B cell (primary cell): Measurements from ENCODE around the gene RAD51B. TPM values are rescaled to one million over a fixed set of nuclear protein-coding genes. Genes with fewer than 3 reads are reported as not detected.

ENCODE experiments used
- ATAC-seq: fragments of 200-7000 bp; cut with Tn5 transposase; one replicate; pipeline ENCODE4 v1.10.0; 2021; ENCODE audit warnings: low read depth, mild to moderate bottlenecking, moderate number of reproducible peaks, moderate library complexity
- CTCF ChIA-PET: fragments of 350-600 bp; sonication (Branson Sonifier 250); formaldehyde crosslinking; loops from one replicate; lab custom pipeline; 2021; ENCODE audit warnings: antibody characterized with exemption, inconsistent platforms; lab: Charles Lee
- POLR2A ChIA-PET: fragments of 350-600 bp; sonication (Branson Sonifier 250); formaldehyde crosslinking; loops from one replicate; lab custom pipeline; 2021; ENCODE audit warnings: antibody characterized with exemption; lab: Charles Lee
- DNase-seq: peaks from one replicate; pipeline ENCODE4 v3.0.0; 2013
- H2AFZ ChIP-seq: 2 replicates; pipeline ENCODE4 v1.6.1; 2012; ENCODE audit warnings: mild to moderate bottlenecking, low read depth, low read length; ENCODE audit not compliant: insufficient read depth, poor library complexity, severe bottlenecking
- H3K27ac ChIP-seq, 2 donors: 1 replicate in 1 of 2; 2 replicates in 1 of 2; pipeline ENCODE4 v1.5.1; 2012 to 2013; ENCODE audit warnings: low read length in 2 of 2, mild to moderate bottlenecking in 2 of 2, moderate library complexity in 1 of 2
- H3K27me3 ChIP-seq, 4 experiments: fragments of 200-600 bp in 1 of 4; sonication (generic) in 1 of 4; replicated peaks in 1 of 4; 1 replicate in 2 of 4; 2 replicates in 2 of 4; pipeline versions ENCODE4 v1.6.1 to v1.7.0; 2013 to 2016; ENCODE audit warnings: low read length in 3 of 4, mild to moderate bottlenecking in 2 of 4, mixed read lengths in 1 of 4, moderate library complexity in 1 of 4; ENCODE audit not compliant: insufficient read depth in 4 of 4, control insufficient read depth in 3 of 4; ENCODE audit errors: control extremely low read depth in 1 of 4
- H3K36me3 ChIP-seq, 2 experiments: replicated peaks in 1 of 2; 1 replicate in 1 of 2; 2 replicates in 1 of 2; pipeline versions ENCODE4 v1.6.1 to v1.7.1; 2013; ENCODE audit warnings: low read length in 1 of 2; ENCODE audit not compliant: insufficient read depth in 2 of 2, control insufficient read depth in 1 of 2; ENCODE audit errors: control extremely low read depth in 1 of 2, extremely low read depth in 1 of 2
- H3K4me1 ChIP-seq, 2 donors: fragments of 200-600 bp in 1 of 2; sonication (generic) in 1 of 2; 1 replicate in 1 of 2; 2 replicates in 1 of 2; pipeline versions ENCODE4 v1.5.1 to v1.6.1; 2013 to 2017; ENCODE audit warnings: low read length in 2 of 2; ENCODE audit not compliant: control insufficient read depth in 2 of 2, insufficient read depth in 2 of 2
- H3K4me2 ChIP-seq: replicated peaks from 2 replicates; pipeline ENCODE3; 2012; ENCODE audit warnings: mild to moderate bottlenecking, low read depth, low read length; ENCODE audit not compliant: poor library complexity, severe bottlenecking
- H3K4me3 ChIP-seq, 5 experiments: fragments of 200-600 bp in 1 of 5; sonication (generic) in 1 of 5; 1 replicate in 3 of 5; 2 replicates in 2 of 5; pipeline versions ENCODE4 v1.5.1 to v1.7.0; 2011 to 2016; ENCODE audit warnings: low read length in 4 of 5, mild to moderate bottlenecking in 4 of 5, low read depth in 2 of 5, control low read depth in 1 of 5, moderate library complexity in 1 of 5; ENCODE audit not compliant: insufficient read depth in 1 of 5; ENCODE audit errors: control extremely low read depth in 1 of 5, extremely low read depth in 1 of 5
- H3K79me2 ChIP-seq: fragments of 200-600 bp; sonication (generic); one replicate; pipeline ENCODE4 v1.6.0; 2016; ENCODE audit warnings: low read length; ENCODE audit not compliant: control insufficient read depth, insufficient read depth
- H3K9ac ChIP-seq: fragments of 200-600 bp; sonication (generic); 2 replicates; pipeline ENCODE4 v1.6.1; 2017; ENCODE audit warnings: mild to moderate bottlenecking, low read length, moderate library complexity
- H3K9me3 ChIP-seq, 3 donors: one replicate each; pipeline versions ENCODE4 v1.6.1 to v1.7.1; 2013; ENCODE audit warnings: low read length in 2 of 3; ENCODE audit not compliant: control insufficient read depth in 2 of 3, insufficient read depth in 1 of 3; ENCODE audit errors: control extremely low read depth in 1 of 3
- H4K20me1 ChIP-seq: 2 replicates; pipeline ENCODE4 v1.6.0; 2012; ENCODE audit warnings: mild to moderate bottlenecking, low read length; ENCODE audit not compliant: insufficient read depth, control insufficient read depth, poor library complexity, severe bottlenecking
- H3K27ac Mint-ChIP-seq: one replicate; pipeline ENCODE4 v1.8.0; 2021; ENCODE audit warnings: mixed read lengths
- H3K27me3 Mint-ChIP-seq: one replicate; pipeline ENCODE4 v1.8.0; 2021; ENCODE audit warnings: mixed read lengths
- H3K4me1 Mint-ChIP-seq: one replicate; pipeline ENCODE4 v1.8.0; 2021; ENCODE audit warnings: mixed read lengths
- H3K4me3 Mint-ChIP-seq: one replicate; pipeline ENCODE4 v1.8.0; 2021; ENCODE audit warnings: mixed read lengths
- H3K9me3 Mint-ChIP-seq: one replicate; pipeline ENCODE4 v1.8.0; 2022; ENCODE audit warnings: mixed read lengths; ENCODE audit not compliant: insufficient read depth
- CTCF ChIP-seq: fragments of 200-600 bp; IDR thresholded peaks from one replicate; pipeline ENCODE4 v1.8.0; 2022; ENCODE audit warnings: antibody characterized with exemption, mild to moderate bottlenecking
- EZH2 ChIP-seq: IDR thresholded peaks from 2 replicates; pipeline ENCODE4 v1.6.1; 2012; ENCODE audit warnings: borderline replicate concordance, low read depth, mild to moderate bottlenecking, moderate library complexity, low read length; ENCODE audit not compliant: insufficient read depth, poor library complexity, severe bottlenecking
- WGBS: methylation state at CpG from one replicate; pipeline ENCODE4 v1.1.5; 2013; ENCODE audit warnings: missing lambda C conversion rate; ENCODE audit not compliant: insufficient coverage; 5-methylcytosine and 5-hydroxymethylcytosine counted together
- intact Hi-C: fragments of 100-400 bp; cut with micrococcal nuclease; formaldehyde crosslinking; loops from one replicate; pipeline ENCODE4 v1.10.0; 2022
- polyA plus RNA-seq: library from polyadenylated mRNA; depleted of rRNA; stranded (reverse); fragments of >200 nt; gene quantifications from 2 replicates; pipeline ENCODE4 v1.2.3, GENCODE V29; 2012
- total RNA-seq, 2 donors: library from RNA; stranded (reverse); fragments of 120-200 nt in 1 of 2; gene quantifications; 1 replicate in 1 of 2; 2 replicates in 1 of 2; pipeline versions ENCODE4 v1.2.3 to v1.2.4, GENCODE V29; 2013 to 2022

The RAD51B gene
- total and polyA plus RNA-seq, 2 donors (not counting 1 experiment from before 2014, with no cell fraction given): 6.5 to 60.6 TPM

DNA sequence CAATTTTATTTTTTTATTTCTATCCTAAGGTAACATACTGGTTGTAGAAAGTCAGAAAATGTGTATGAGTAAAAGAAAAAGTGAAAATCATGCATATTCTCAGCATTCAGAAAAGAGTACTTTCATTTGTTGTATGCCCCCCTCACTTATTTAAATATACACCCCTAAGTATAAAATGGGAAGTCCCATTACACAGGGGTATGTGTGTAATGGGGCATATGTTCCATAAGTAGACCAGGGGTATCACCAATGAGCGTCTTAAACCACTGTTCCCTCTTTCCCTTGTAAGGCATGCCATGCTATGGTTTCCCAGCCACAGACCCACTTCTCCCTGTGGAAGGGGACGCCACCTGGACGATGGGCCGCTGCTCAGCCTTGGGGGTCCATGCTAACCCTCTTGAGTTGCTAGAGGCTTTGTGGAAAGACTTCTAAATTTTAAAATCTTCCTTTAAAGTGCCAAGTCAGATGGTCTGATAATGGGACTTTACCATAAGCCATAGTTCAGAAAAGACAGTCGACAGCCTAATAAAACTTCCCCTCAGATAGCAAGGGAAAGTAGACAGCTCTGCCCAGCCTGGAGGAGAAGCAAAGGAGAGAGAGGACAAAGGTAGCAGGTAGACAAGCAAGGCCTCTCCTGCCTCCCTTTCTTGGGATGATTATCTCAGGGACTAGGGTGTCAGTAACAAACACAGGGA lies 855.1 kb downstream of the RAD51B start:
- Histone ChIP-seq H4K20me1 (no peaks in the 10 kb centered on the region), H3K79me2 (peaks cover 25% of the 10 kb centered on the region), H3K9ac (no peak overlapping the region), H3K27ac (peak overlapping the region in 1 of 2 donors; percentile 68), H3K4me3 (no peak overlapping the region), H3K27me3 (no peaks in the 10 kb centered on the region), H3K9me3 (peaks cover 0 to 1% (median 0%) of the 10 kb centered on the region in 3 donors), H3K4me1 (peaks cover 22 to 27% of the 10 kb centered on the region in 2 donors), H2AFZ (no peak overlapping the region), H3K36me3 (peaks cover 2 to 11% of the 10 kb centered on the region in 2 experiments), H3K4me2 (peak overlapping the region; percentile 23)
- Mint-ChIP-seq H3K4me3 (no peak overlapping the region), H3K27me3 (no peaks in the 10 kb centered on the region), H3K27ac (peak overlapping the region; percentile 72), H3K4me1 (peaks cover 66% of the 10 kb centered on the region), H3K9me3 (no peaks in the 10 kb centered on the region)
- ATAC-seq (peak; percentile 41), DNase-seq (peak; percentile 32)
- ChIA-PET CTCF (no interaction called here), POLR2A (no interaction called here)
- TF ChIP-seq CTCF (no peak), EZH2 (no peak)
- intact Hi-C loops: no loop called here
- WGBS: no CpG with 5 or more reads among the region's 5 CpGs

DNA sequence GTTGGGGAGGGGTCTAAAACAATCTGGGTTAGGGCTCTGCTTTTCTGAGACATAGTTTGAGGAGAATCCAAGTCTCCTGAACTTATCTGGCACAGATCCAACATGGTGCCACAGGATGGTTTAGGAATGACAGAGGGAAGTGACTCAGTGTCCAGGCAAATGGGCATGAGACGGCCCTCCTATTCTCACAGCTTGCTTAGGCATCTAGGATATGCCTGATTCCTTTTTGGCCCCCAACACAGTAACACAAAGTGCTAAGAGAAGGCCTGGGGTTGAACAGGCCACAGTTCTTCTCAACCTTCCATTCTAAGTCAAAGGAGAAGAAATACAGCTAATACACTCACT lies 855.6 kb downstream of the RAD51B start:
- TF ChIP-seq CTCF (no peak), EZH2 (no peak)
- H3K79me2 ChIP-seq: peaks cover 20% of the 10 kb centered on the region
- Mint-ChIP-seq H3K4me1 (peaks cover 64% of the 10 kb centered on the region), H3K27ac (peak overlapping the region; percentile 72), H3K27me3 (no peaks in the 10 kb centered on the region), H3K9me3 (no peaks in the 10 kb centered on the region), H3K4me3 (no peak overlapping the region)
- CTCF ChIA-PET: no interaction called here
- no peak overlapping the region for H3K4me2 ChIP-seq
- no peak overlapping the region for H2AFZ ChIP-seq
- ATAC-seq (no peak), DNase-seq (no peak)
- intact Hi-C loops: no loop called here
- peaks cover 2 to 16% of the 10 kb centered on the region in 2 experiments for H3K36me3 ChIP-seq
- 100% methylated on average over 1 of the region's 1 CpG for WGBS
- H3K27ac ChIP-seq: peak overlapping the region in 1 of 2 donors; percentile 68
- peaks cover 21 to 26% of the 10 kb centered on the region in 2 donors for H3K4me1 ChIP-seq
- H3K27me3 ChIP-seq: no peaks in the 10 kb centered on the region
- peaks cover 0 to 1% (median 0%) of the 10 kb centered on the region in 3 donors for H3K9me3 ChIP-seq
- H3K4me3 ChIP-seq: no peak overlapping the region
- POLR2A ChIA-PET: no interaction called here
- H3K9ac ChIP-seq: no peak overlapping the region
- no peaks in the 10 kb centered on the region for H4K20me1 ChIP-seq
